Femur (tissue), 1 donor: ENCODE results near the gene ALDH7A1.
"Not testable (repeated sequence)": the region's sequence is repeated elsewhere in the genome, so short reads cannot be mapped to it uniquely, and the experiment has no call there.

Source experiments
- DNase-seq: peaks from one replicate; pipeline ENCODE4 v3.0.0-alpha.2; 2017

The ALDH7A1 gene

DNA sequence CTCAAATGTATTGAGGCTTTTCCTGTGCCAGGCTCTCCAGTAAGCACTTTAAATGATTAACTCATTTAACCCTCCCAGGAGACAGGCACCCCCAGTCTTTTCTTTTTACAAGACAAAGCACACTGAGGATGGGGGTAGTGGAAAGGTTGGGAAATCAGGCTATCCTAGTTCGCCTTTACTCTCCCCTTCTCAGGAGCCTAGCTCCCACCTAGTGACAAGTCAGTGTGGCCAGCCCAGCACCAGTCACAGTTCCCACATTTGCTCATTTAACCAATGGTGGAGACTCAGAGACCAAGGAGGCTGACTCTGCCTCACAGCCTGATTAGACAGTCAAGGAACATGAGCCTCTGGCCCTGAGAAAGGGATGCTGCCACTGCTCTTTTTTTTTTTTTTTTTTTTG, 3.5 kb downstream of the ALDH7A1 start:
- no peak for DNase-seq

DNA sequence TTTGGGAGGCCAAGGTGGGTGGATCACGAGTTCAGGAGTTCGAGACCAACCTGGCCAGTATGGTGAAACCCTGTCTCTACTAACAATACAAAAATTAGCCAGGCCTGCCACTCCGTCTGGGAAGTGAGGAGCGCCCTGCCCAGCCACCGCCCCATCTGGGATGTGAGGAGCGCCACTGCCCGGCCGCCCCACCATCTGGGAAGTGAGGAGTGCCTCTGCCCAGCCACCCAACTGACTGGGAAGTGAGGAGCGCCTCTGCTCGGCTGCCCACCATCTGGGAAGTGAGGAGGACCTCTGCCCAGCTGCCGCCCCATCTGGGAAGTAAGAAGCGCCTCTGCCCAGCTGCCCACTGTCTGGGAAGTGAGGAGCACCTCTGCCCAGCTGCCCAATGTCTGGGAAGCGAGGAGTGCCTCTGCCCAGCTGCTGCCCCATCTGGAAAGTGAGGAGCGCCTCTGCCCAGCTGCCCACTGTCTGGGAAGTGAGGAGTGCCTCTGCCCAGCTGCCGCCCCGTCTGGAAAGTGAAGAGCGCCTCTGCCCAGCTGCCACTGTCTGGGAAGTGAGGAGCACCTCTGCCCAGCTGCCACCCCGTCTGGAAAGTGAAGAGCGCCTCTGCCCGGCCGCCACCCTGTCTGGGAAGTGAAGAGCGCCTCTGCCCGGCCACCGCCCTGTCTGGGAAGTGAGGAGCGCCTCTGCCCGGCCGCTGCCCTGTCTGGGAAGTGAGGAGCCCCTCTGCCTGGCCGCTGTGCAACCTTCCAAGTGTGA, 5.3 kb downstream of the ALDH7A1 start:
- DNase-seq = no peak

DNA sequence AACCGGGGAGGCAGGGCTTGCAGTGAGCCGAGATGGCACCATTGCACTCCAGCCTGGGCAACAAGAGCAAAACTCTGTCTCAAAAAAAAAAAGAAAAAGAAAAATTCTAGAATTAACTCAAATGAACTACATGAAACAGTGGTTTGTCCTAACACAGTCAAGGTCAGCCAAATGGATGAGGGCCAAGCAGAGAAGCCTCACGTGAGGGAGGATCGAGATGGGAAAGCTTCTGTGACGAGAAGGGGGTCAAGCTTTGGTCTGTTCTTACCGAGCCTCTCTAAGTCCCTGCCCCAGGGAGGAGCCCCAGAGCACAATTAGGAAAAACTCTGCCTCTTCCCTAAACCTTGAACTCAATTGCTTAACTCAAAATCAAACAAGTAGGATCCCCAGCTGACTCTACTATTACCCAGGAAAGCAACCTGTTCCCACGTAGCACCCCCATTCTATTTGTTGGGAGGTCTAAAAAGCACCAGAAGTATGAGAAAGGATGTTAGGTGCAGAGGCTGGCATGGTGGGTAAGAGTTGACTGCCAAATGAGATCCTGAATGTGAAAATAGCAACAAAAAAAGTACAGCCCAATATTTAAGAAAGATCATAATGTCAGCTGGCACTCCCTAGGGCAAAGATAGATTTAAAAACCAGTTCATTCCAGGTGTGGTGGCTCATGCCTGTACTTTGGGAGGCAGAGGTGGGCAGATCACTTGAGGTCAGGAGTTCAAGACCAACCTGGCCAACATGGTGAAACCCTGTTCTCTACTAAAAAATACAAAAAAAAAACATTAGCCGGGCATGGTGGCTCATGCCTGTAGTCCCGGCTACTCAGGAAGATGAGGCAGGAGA, 7.2 kb downstream of the ALDH7A1 start:
- no peak for DNase-seq

DNA sequence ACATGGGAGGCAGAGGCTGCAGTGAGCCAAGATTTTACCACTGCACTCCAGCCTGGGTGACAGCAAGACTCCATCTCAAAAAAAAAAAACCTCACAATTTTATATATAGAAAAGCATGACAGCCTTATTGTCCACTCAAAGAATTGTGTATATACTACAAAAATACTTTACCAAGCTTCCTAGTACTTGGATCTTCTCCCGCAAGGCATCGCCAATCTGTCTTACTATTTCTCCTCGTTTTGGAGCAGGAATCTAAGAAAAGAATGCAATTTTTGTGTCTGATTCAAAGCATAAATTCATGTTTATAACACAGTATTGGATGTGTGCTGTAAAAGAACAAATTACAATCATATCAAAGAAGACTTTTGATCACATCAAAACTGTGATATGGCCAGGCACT, 11.3 kb downstream of the ALDH7A1 start:
- DNase-seq = no peak

DNA sequence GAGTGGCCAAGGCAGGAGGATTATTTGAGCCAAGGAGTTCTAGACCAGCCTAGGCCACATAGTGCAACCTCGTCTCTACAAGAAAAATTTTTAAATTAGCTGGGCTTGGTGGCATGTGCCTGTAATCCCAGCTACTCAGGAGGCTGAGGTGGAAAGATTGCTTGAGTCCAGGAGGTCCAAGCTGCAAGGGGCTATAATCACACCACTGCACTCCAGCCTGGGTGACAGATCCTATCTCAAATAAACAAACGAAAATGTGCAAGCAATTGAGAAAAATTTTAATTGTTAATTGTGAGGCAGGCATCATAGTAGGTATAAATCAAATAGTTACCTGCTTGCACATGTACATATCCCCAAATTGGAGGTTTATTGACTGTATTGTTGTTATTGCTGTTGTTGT, 15.3 kb downstream of the ALDH7A1 start:
- DNase-seq = no peak

DNA sequence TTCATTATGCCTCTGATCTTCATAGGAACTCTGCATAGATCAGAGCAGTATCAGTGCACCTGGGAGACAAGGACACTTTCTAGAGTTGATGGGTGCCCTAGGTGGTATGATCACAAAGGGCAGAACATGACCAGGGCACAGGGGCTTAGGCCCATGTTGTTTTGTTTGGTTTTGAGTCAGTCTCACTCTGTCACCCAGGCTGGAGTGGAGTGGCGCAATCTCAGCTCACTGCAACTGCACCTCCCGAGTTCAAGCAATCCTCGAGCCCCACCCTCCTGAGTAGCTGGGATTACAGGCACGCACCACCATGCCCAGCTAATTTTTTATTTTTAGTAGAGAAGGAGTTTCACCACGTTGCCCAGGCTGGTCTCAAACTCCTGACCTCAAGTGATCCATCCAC, 17.6 kb downstream of the ALDH7A1 start:
- DNase-seq = no peak

DNA sequence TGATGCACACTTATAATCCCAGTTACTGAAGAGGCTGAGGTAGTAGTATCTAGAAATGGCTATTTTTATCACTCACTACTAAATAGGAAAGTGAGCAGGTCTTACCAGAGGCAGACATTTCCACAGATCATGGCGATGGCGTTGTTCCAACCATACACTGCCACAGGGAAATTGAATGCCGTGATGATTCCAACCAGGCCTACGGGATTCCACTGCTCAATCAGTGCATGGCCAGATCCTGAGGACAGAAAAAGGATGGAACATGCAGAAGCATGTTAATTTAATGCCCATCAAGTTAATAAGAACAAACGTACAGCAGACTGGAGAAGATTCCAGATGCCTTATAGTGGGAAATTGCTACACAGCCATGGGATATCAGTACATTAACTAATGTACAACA, 18.0 kb downstream of the ALDH7A1 start:
- no peak for DNase-seq

DNA sequence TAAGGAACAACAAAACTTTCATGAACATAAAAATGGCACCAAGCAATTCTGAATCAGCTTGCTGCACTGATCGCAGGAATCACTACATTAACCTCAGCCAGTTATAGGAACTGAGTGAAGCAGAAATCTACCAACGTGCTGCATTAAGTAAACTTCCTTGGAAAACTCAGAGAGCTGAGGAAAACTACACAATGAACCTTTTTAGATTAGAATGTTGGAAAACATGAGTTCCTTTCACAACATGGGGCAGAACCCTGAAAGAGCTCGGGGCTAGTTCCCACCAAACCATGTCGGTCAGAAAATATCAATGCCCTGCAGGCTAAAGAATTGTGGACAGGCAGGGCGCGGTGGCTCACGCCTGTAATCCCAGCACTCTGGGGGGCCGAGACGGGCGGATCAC, 19.4 kb downstream of the ALDH7A1 start:
- no peak for DNase-seq

DNA sequence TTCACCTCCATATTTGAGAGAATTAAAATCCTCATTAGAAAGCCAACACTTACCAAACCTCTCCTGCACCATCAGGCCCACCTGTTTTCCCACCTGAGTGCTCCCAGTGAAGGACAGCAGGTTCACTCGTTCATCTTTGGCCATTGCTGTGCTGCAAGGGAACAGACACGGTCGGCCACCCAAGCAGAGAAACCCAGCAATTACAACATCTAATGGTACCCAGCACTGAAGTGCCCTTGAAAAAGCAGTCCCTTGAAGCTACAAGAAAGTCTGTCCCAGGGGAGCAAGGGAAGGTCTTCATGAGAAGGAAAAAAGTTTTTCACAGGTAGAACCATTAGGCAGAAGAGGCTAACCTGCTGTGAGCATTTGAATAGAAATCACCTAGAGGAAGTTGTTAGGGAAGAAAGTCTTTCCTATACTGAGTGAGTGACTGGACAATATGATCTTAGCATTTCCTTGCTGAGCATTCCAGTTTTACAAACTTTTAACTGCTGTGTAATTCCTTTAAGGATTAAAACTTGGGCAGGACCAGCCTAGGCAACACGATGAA, 26.7 kb downstream of the ALDH7A1 start:
- no peak for DNase-seq

DNA sequence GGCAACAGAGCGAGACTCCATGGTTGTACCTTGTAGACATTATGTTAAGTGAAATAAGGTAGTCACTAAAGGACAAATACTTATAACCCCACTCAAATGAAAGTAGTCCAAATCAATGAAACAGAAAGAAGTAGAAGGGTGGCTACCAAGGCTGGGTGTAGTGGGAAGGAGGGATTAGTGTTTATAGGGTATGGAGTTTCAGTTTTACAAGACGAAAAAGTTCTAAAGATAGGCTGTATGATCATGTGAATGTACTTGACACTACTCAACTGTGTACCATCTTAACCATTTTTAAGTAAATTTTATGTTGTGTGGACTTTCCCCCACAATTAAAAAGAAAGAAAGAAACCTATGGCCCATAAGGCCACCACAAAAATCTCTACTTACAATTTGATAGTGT, 32.2 kb downstream of the ALDH7A1 start:
- DNase-seq = no peak

DNA sequence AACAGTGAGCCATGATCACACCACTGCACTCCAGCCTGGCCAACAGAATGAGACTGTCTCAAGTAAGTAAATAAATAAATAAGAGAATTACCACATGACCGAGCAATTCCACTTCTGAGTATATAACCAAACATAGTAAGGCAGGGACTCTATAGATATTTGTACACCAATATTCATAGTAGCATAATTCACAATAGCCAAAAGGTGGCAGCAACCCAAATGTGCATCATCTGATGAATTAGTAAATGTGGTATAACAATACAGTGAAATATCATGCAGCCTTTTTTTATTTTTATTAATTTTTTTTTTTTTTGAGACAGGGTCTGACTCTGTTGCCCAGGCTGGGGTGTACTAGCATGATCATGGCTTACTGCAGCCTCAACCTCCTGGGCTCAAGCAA, 33.1 kb downstream of the ALDH7A1 start:
- no peak for DNase-seq

DNA sequence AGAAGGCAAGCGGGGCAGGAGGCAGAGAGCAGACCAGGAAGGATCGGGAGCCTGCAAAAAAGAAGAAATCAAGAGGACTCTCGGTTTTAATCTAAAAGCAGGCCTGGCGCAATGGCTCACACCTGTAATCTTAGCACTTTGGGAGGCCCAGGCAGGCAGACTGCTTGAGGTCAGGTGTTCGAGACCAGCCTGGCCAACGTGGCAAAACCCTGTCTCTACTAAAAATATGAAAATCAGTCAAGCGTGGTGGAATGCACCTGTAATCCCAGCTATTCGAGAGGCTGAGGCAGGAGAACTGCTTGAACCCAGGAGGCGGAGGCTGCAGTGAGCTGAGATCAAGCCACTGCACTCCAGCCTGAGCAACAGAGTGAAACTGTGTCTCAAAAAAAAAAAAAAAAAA, 39.9 kb downstream of the ALDH7A1 start:
- not testable (repeated sequence) for DNase-seq

DNA sequence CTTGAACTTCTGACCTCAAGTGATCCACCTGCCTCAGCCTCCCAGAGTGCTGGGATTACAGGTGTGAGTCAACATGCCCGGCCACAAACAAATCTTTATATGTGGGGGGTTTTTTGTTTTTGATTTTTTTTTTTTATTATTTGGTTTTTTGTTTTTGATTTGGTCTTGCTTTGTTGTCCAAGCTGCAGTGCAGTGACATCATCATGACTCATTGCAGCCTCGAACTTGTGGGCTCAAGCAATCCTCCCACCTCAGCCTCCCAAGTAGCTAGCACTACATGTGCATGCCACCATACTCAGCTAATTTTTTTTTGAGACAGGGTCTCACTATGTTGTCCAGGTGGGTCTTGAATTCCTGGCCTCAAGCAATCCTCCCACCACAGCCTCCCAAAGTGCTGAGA, 42.4 kb downstream of the ALDH7A1 start:
- no peak for DNase-seq

DNA sequence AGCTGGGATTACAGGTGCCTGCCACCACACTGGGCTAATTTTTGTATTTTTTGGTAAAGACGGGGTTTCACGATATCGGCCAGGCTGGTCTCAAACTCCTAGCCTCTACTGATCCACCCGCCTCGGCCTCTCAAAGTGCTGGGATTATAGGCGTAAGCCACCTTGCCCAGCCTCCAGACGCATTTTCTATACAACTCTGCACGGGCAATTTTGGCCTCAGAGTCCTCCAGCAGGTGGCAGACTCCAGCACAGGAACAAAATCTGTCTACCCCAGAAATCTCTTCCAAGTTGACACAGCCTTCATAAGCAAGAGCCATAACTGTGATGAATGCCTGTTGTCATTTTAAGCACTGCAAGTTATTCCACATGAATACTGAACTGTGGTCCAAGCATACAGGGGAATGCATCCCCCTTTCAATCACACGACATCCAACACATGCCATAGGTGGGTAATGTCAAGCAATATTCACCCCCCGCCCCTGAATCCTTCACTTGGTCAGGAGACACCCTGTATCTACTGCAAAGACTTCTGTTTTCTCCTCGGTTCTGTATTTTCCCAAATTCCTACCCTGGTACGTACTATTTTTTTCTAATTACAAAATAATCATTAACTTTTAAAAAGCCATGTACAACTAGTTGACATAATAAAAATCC, 50.8 kb downstream of the ALDH7A1 start:
- no peak for DNase-seq

DNA sequence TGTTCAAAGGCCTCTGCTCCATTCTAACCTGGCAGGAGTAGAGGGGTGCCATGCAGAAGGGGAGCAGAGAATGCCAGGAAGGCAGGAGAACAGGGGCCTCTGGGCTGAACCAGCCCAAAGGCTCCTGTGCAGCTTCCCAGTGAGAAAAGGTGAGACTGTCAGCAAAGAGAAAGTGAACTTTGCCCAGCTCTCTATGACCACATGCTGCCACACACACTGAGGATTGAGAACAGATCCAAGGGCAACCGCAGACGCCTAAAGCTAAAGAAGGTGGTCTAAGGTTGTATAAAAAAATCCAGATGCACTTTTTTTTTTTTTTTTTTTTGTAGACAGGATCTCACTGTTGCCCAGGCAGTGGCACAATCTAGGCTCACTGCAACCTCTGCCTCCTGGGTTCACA, 51.4 kb downstream of the ALDH7A1 start:
- DNase-seq = no peak

DNA sequence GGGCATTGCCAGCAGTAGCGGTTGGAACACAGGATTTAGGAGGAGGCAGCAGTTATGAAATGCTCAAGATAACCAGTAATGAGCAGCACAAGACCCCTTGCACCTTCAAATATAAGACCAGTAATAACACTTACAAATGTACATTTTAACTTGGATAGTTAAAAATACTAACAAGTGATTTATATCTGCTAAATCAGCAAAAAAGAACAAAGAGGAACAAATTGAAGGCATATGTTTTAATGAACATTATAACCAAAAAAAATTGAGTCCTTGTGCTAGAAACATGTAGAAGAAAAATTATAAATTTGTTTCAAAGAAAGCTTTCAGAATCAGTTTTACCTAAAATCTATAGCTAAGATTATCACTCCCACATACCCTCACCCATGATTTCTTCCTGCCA, 52.0 kb downstream of the ALDH7A1 start:
- DNase-seq = no peak

DNA sequence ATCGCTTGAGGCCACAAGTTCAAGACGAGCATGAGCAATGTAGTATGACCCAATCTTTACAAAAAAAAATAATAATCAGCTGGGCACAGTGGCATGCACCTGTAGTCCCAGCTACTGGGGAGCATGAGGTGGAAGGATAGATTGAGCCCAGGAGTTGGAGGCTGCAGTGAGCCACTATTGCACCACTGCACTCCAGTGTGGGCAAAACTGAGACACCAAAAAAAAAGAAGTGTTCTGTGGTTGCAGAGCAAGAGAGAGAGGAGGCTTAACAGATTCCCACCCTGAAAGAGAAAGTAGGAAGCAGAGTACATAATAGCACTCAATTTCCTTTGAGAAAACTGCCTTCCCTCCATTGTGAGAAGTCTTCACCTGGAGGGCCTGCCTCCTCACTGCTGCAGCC, 52.6 kb downstream of the ALDH7A1 start:
- no peak for DNase-seq

DNA sequence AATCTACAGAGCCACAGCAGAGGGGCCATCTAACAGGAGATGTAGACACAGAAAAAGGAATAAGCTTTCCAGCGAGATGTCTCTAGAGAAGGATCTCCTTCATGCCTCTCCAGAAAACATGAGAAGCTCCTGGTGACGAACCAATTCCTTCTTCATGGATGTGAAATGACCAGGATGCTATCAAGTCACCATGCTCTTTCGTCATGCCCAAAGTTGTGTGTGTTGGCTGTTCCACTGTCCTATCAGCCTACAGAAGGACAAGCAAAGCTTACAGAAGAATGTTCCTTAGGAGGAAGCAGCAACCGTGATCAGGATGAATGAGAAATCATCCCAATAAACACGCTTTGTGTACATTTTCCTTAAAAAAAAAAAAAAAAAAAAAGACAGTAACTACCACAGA, 54.4 kb downstream of the ALDH7A1 start:
- DNase-seq = no peak

DNA sequence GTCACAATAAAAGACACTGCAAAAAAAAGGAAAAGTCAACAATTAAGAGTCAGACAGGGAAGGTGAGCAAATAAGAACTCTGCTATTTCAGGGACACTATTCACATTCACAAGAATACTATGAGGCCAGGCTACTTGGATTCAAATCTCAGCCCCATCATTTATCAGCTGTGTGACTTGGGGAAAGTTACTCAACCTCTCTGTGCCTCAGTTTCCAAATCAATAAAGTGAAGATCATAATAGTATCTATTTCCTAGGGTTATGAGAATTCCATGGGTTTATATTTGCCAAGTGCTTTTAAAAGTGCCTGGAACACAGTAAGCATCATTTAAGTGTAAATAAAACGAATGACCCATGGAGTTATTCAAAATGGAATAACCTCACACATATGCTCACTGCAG, 56.4 kb downstream of the ALDH7A1 start:
- DNase-seq = no peak

DNA sequence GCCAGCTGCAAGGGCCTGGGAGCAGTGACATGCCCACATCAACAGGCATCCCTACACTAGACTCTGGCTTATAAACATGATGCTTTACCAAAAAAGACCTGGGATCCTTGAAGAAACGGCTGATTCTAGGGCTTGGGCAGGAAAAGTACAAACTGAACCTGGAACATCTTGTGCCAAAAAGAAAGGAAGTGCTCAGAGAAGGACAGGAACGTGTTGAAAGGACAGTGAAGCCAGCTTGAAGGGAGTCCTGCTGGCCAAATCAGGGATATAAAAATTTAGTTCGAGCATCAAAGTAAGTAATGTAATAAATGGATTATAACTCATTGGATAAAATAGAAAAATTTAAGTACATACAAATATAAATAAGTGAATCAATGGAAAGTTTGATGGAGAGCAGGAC, 58.1 kb downstream of the ALDH7A1 start:
- DNase-seq = no peak

DNA sequence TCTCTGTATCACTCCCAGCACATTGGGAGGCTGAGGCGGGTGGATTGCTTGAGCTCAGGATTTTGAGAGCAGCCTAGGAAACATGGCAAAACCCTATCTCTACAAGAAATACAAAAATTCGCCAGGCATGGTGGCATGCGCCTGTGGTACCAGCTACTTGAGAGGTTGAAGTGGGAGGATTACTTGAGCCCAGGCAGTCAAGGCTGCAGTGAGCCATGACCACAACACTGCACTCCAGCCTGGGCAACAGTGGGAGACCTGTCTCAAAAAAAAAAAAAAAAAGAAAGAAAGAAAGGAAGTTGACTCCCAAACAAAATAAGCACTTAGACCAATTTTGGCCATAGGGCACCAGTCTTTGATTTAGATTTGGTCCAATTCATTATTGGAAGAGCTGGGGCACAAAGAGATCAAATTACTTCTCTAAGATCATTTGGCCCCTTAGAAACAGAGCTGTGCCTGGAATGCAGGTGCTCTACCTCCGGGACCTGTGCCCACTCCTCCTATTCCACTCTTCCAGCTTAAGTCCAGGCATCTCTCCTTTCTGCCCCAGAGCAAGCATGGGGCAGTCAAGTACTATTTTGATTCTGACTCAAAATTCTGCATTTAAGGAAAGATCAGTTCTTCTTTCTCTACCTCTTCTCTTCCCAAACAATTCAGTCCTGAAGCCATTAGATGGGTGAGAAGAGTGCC, 59.0 kb downstream of the ALDH7A1 start:
- DNase-seq = no peak

DNA sequence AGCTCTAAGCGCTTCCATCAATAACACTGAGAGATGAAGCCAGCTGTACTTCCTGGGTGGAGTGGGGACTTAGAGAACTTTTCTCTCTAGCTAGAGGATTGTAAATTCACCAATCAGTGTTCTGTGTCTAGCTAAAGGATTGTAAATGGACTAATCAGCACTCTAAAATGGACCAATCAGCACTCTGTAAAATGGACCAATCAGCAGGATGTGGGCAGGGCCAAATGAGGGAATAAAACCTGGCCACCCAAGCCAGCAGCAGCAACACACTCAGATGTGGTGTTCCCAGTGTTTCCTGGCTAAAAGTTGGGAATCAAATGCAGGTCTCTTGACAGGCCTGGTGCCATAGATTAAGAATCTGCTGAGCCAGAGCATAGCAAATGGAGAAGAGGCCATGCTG, 60.5 kb downstream of the ALDH7A1 start:
- no peak for DNase-seq

DNA sequence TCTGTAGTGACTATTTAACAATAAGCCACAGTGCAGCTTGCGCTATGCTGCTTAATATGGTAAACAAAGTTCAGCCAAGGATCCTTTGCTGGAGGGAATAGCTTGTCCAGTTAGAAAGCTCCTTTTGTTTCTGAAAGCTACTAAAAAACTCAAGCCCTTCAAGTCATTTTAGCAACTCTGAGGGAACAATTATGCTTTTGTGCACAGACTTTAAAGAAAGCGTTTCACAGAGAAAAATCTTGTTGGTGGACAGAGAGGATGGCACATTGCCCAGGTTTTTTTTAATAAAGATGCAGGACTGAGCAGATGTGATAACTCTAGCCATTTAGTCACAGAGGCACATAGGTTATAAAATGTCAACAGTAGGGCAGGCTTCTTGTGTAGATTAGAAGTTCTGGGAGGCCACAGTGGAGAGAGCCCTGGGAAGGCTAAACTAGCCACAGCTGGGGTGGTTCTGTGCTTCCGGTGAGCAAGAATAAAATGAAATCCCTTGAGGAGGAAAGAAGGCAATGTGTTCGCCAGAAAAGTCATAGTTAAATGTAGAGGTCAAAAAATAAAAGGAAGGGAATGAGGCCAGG, 63.4 kb downstream of the ALDH7A1 start:
- DNase-seq = no peak
